Measurements from ENCODE around the gene NUDT16L1.
"Not testable (repeated sequence)": the region's sequence is repeated elsewhere in the genome, so short reads cannot be mapped to it uniquely, and the experiment has no call there.

- TF ChIP-seq POLR2A, POLR2AphosphoS5 (IDR thresholded peaks at IDR 0.05; ENCODE audit: low read depth, low read length): not testable (repeated sequence)
Measured at GRCh38 chr16:4738370-4738769, 45.0 kb downstream of the NUDT16L1 start.

Data from GM12892 (cell line).